IMR-90 (cell line): Measurements from ENCODE around the gene RAB18. TPM values are rescaled to one million over a fixed set of nuclear protein-coding genes. Genes with fewer than 3 reads are reported as not detected.

Source experiments
- ATAC-seq: fragments of 200-7000 bp; cut with Tn5 transposase; 2 replicates; pipeline ENCODE4 v1.9.1; 2020; ENCODE audit warnings: low read depth, mild to moderate bottlenecking, moderate library complexity
- BruUV-seq: library from RNA; stranded (reverse); fragments of 400-500 nt; replicated peaks from 2 replicates; lab custom pipeline; 2021; lab: Mats Ljungman, UMichigan
- CTCF ChIA-PET: fragments of 300-600 bp; formaldehyde crosslinking; extraction: SDS; loops from one replicate; lab custom pipeline; 2021; ENCODE audit warnings: antibody characterized with exemption; lab: Yijun Ruan, JAX
- POLR2A ChIA-PET: fragments of 300-600 bp; sonication (Branson Sonifier 250); formaldehyde crosslinking; loops from one replicate; lab custom pipeline; 2022; ENCODE audit warnings: antibody characterized with exemption; ENCODE audit not compliant: unreplicated experiment; lab: Charles Lee
- DNase-seq: peaks from one replicate; pipeline ENCODE4 v3.0.0; 2013
- H2AFZ ChIP-seq: replicated peaks from 2 replicates; pipeline ENCODE3; 2013; ENCODE audit warnings: low read length, mild to moderate bottlenecking; ENCODE audit not compliant: poor library complexity
- H2AK5ac ChIP-seq: 2 replicates; pipeline ENCODE4 v1.6.1; 2013; ENCODE audit warnings: low read depth, low read length, inconsistent platforms
- H2AK9ac ChIP-seq: replicated peaks from 2 replicates; pipeline ENCODE3; 2013; ENCODE audit warnings: mild to moderate bottlenecking, low read depth, low read length, moderate library complexity; ENCODE audit not compliant: poor library complexity
- H2BK120ac ChIP-seq: 2 replicates; pipeline ENCODE4 v1.6.1; 2013; ENCODE audit warnings: low read depth, low read length, inconsistent platforms
- H2BK15ac ChIP-seq: 3 replicates; pipeline ENCODE4 v1.6.1; 2013; ENCODE audit warnings: low read depth, low read length, inconsistent platforms
- H2BK20ac ChIP-seq: 2 replicates; pipeline ENCODE4 v1.6.1; 2013; ENCODE audit warnings: low read depth, mild to moderate bottlenecking, inconsistent platforms, low read length, moderate library complexity
- H2BK5ac ChIP-seq: 2 replicates; pipeline ENCODE4 v1.6.1; 2013; ENCODE audit warnings: mild to moderate bottlenecking, low read depth, low read length, inconsistent platforms; ENCODE audit not compliant: poor library complexity, severe bottlenecking
- H3K14ac ChIP-seq: replicated peaks from 2 replicates; pipeline ENCODE4 v1.6.1; 2013; ENCODE audit warnings: low read depth, low read length, inconsistent platforms
- H3K18ac ChIP-seq: 2 replicates; pipeline ENCODE4 v1.6.1; 2013; ENCODE audit warnings: low read depth, low read length, control low read depth
- H3K23ac ChIP-seq: 2 replicates; pipeline ENCODE4 v1.6.1; 2013; ENCODE audit warnings: low read depth, low read length, inconsistent platforms
- H3K27ac ChIP-seq: 2 replicates; pipeline ENCODE4 v1.5.1; 2013; ENCODE audit warnings: mild to moderate bottlenecking, control low read depth, low read length; ENCODE audit not compliant: insufficient read depth
- H3K27me3 ChIP-seq: 2 replicates; pipeline ENCODE4 v1.6.1; 2013; ENCODE audit warnings: low read length; ENCODE audit not compliant: control insufficient read depth, insufficient read depth
- H3K36me3 ChIP-seq: 2 replicates; pipeline ENCODE4 v1.6.1; 2013; ENCODE audit warnings: low read length, mixed read lengths; ENCODE audit not compliant: control insufficient read depth, insufficient read depth
- H3K4ac ChIP-seq: 2 replicates; pipeline ENCODE4 v1.6.1; 2013; ENCODE audit warnings: low read depth, low read length, inconsistent platforms
- H3K4me1 ChIP-seq: 2 replicates; pipeline ENCODE4 v1.6.1; 2013; ENCODE audit warnings: low read length, mixed read lengths; ENCODE audit not compliant: control insufficient read depth, insufficient read depth
- H3K4me2 ChIP-seq: 2 replicates; pipeline ENCODE4 v1.6.1; 2013; ENCODE audit warnings: low read depth, mild to moderate bottlenecking, control low read depth, low read length, moderate library complexity
- H3K4me3 ChIP-seq: 2 replicates; pipeline ENCODE4 v1.5.1; 2013; ENCODE audit warnings: low read depth, mild to moderate bottlenecking, control low read depth, low read length, moderate library complexity; ENCODE audit not compliant: insufficient read depth
- H3K56ac ChIP-seq: 2 replicates; pipeline ENCODE4 v1.6.1; 2013; ENCODE audit warnings: low read length, inconsistent platforms; ENCODE audit not compliant: insufficient read depth; ENCODE audit errors: extremely low read depth
- H3K79me1 ChIP-seq, 2 experiments: 2 replicates each; pipeline ENCODE4 v1.6.1; 2013; ENCODE audit warnings: low read length in 2 of 2, inconsistent platforms in 1 of 2, low read depth in 1 of 2
- H3K9ac ChIP-seq: 2 replicates; pipeline ENCODE4 v1.6.1; 2013; ENCODE audit warnings: low read depth, low read length, control low read depth
- H3K9me1 ChIP-seq: 2 replicates; pipeline ENCODE4 v1.6.1; 2013; ENCODE audit warnings: low read length, inconsistent platforms; ENCODE audit not compliant: insufficient read depth
- H3K9me3 ChIP-seq: 2 replicates; pipeline ENCODE4 v1.6.1; 2013; ENCODE audit warnings: low read length; ENCODE audit not compliant: control insufficient read depth, insufficient read depth
- H4K20me1 ChIP-seq: 2 replicates; pipeline ENCODE4 v1.6.1; 2013; ENCODE audit warnings: low read length, inconsistent platforms; ENCODE audit not compliant: insufficient read depth
- H4K5ac ChIP-seq: 2 replicates; pipeline ENCODE4 v1.6.1; 2013; ENCODE audit warnings: mild to moderate bottlenecking, low read depth, low read length, control low read depth
- H4K8ac ChIP-seq, 2 experiments: 2 replicates each; pipeline ENCODE4 v1.6.1; 2013; ENCODE audit warnings: low read depth in 2 of 2, low read length in 2 of 2, control low read depth in 1 of 2, inconsistent platforms in 1 of 2
- H4K91ac ChIP-seq: 2 replicates; pipeline ENCODE4 v1.6.1; 2013; ENCODE audit warnings: low read depth, low read length, inconsistent platforms; ENCODE audit not compliant: insufficient read depth
- BHLHE40 ChIP-seq: fragments of 150-350 bp; IDR thresholded peaks from 2 replicates; pipeline ENCODE4 v1.6.1; 2016; ENCODE audit warnings: mild to moderate bottlenecking, low read depth, low read length
- CEBPB ChIP-seq: IDR thresholded peaks from 2 replicates; pipeline ENCODE4 v1.6.1; 2012; ENCODE audit warnings: low read depth, low read length, improper control_type of control experiment
- CHD1 ChIP-seq: IDR thresholded peaks from 2 replicates; pipeline ENCODE4 v1.6.1; 2012; ENCODE audit warnings: low read depth, low read length, improper control_type of control experiment
- MAZ ChIP-seq: IDR thresholded peaks from 2 replicates; pipeline ENCODE4 v1.6.1; 2012; ENCODE audit warnings: low read depth, mild to moderate bottlenecking, low read length, improper control_type of control experiment, moderate library complexity, borderline replicate concordance
- RAD21 ChIP-seq: IDR thresholded peaks from 2 replicates; pipeline ENCODE4 v1.6.1; 2012; ENCODE audit warnings: low read length, improper control_type of control experiment
- RCOR1 ChIP-seq: IDR thresholded peaks from 2 replicates; pipeline ENCODE4 v1.6.1; 2012; ENCODE audit warnings: mild to moderate bottlenecking, low read length, improper control_type of control experiment; ENCODE audit not compliant: insufficient replicate concordance
- RFX5 ChIP-seq: IDR thresholded peaks from 2 replicates; pipeline ENCODE4 v1.8.0; 2012; ENCODE audit warnings: low read depth, mild to moderate bottlenecking, low read length, moderate library complexity
- SMC3 ChIP-seq: fragments of 150-350 bp; IDR thresholded peaks from 2 replicates; pipeline ENCODE4 v1.6.1; 2016; ENCODE audit warnings: low read depth, mild to moderate bottlenecking, antibody characterized with exemption, low read length, moderate library complexity
- USF2 ChIP-seq: fragments of 150-350 bp; IDR thresholded peaks from 2 replicates; pipeline ENCODE4 v1.6.1; 2017; ENCODE audit warnings: mild to moderate bottlenecking, antibody characterized with exemption, low read length, low read depth
- WGBS, 2 experiments: methylation state at CpG; one replicate each; pipeline versions ENCODE4 v1.1.5 to v1.1.7; 2013; ENCODE audit warnings: missing lambda C conversion rate in 2 of 2; ENCODE audit not compliant: insufficient read length in 1 of 2; ENCODE audit errors: extremely low coverage in 2 of 2; 5-methylcytosine and 5-hydroxymethylcytosine counted together
- dilution Hi-C: fragments of 300-500 bp; cut with HindIII; formaldehyde crosslinking; loops from one replicate; pipeline ENCODE4 v1.14.3; 2018; ENCODE audit warnings: low sequenced_read_pairs; ENCODE audit not compliant: unreplicated experiment
- in situ Hi-C: fragments of 300-500 bp; cut with MboI; formaldehyde crosslinking; loops from 3 replicates; pipeline ENCODE4 v1.14.3; 2019; ENCODE audit warnings: low sequenced_read_pairs, inconsistent platforms, mixed read lengths
- intact Hi-C: fragments of 100-400 bp; cut with micrococcal nuclease; formaldehyde crosslinking; loops from 2 replicates; pipeline ENCODE4 v1.10.0; 2022
- polyA plus RNA-seq, 3 experiments: library from polyadenylated mRNA; depleted of rRNA; stranded (reverse); fragments of >200 nt; gene quantifications; 2 replicates each; pipeline ENCODE4 v1.2.3, GENCODE V29; 2012; ENCODE audit warnings: low replicate concordance in 1 of 3
- total RNA-seq: library from RNA; depleted of rRNA; stranded (reverse); fragments of >200 nt; gene quantifications from 2 replicates; pipeline ENCODE4 v1.2.3, GENCODE V29; 2012

RAB18 gene
- total and polyA plus RNA-seq, 2 of the 4 experiments (the other 2 are of a cell fraction) = 17.6 to 38.8 TPM

GRCh38 chr10:27482984-27483956 lies 20.8 kb upstream of the RAB18 start:
- Histone ChIP-seq H3K56ac (no peak overlapping the region), H2BK20ac (no peak overlapping the region), H3K14ac (no peak overlapping the region), H3K18ac (no peak overlapping the region), H4K20me1 (no peaks in the 10 kb centered on the region), H3K4me2 (peak overlapping the region; percentile 76), H3K27me3 (peaks cover 6% of the 10 kb centered on the region; the same call in 1 of the 2 replicates), H3K9ac (no peak overlapping the region), H4K91ac (no peak overlapping the region; the same call in 1 of the 2 replicates), H2AK9ac (no peak overlapping the region), H3K27ac (no peak overlapping the region), H3K4ac (no peak overlapping the region), H2BK15ac (no peak overlapping the region), H3K23ac (no peak overlapping the region), H2BK120ac (no peak overlapping the region), H2AFZ (peak overlapping the region; percentile 68), H3K9me1 (no peaks in the 10 kb centered on the region), H3K4me1 (no peaks in the 10 kb centered on the region; the same call in 1 of the 2 replicates), H3K79me1 (no peaks in the 10 kb centered on the region), H4K8ac (peak overlapping the region in 1 of 2 experiments; percentile 20; a peak in 1 of 4 replicates), H3K36me3 (no peaks in the 10 kb centered on the region), H2AK5ac (no peak overlapping the region), H2BK5ac (no peak overlapping the region), H4K5ac (no peak overlapping the region; the same call in 1 of the 2 replicates), H3K9me3 (no peaks in the 10 kb centered on the region), H3K4me3 (no peak overlapping the region)
- no TSS peak for BruUV-seq
- ChIA-PET POLR2A (no interaction called here), CTCF (no interaction called here)
- no peak for TF ChIP-seq RFX5
- no peak for TF ChIP-seq USF2
- peak; percentile 72 for TF ChIP-seq CEBPB
- no peak for TF ChIP-seq SMC3
- TF ChIP-seq RAD21 = no peak
- no peak for TF ChIP-seq BHLHE40
- TF ChIP-seq CHD1 = no peak
- no peak for TF ChIP-seq MAZ
- TF ChIP-seq RCOR1 = no peak
- 64% methylated on average over 3 of the region's 10 CpGs; no CpG with 5 or more reads in 1 of the 2 experiments for WGBS, 2 experiments
- ATAC-seq = peak; percentile 46; the same call in 1 of the 2 replicates
- peak; percentile 41 for DNase-seq
- dilution Hi-C loops = no loop called here
- intact Hi-C loops = no loop called here
- in situ Hi-C loops = no loop called here
